ENCODE data around the gene PLCB4.

Gene PLCB4

DNA sequence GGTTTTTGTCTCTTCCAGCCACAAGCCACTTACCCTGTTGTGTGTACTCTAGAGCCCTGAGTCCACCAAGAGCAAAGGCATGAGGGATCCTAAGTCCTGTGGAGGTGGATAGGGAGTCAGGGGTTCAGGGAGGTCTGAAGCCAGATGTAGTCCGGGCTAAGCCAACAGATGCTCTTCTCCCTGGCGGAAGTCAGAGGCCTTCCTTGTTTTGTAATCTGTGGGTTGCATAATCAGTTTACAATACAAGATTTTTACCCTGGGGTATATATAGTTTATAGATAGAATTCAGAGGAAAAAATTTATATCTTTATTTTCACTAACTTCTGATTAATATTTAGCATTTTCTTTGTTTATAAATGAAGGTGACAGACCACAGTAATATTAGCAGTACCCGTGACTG lies 454.7 kb downstream of the PLCB4 start:
- DNase-seq (ENCODE audit: low spot score): no peak
